SU-DHL-6 (cell line): ENCODE results near the gene CISD3.
A peak's percentile ranks its signal among the peaks of the same experiment; 100 is the strongest.

Experiments used
- H2AFZ ChIP-seq: fragments of 200-600 bp; sonication (generic); 2 replicates; pipeline ENCODE4 v1.6.1; 2014; ENCODE audit warnings: low read depth, mild to moderate bottlenecking, moderate library complexity, mixed read lengths, antibody characterized with exemption, low read length; ENCODE audit not compliant: severe bottlenecking
- H3F3A ChIP-seq: fragments of 200-600 bp; shearing (Covaris generic); 2 replicates; pipeline ENCODE4 v1.6.0; 2016; ENCODE audit warnings: antibody characterized with exemption, mild to moderate bottlenecking; ENCODE audit not compliant: insufficient read depth
- H3K27ac ChIP-seq: fragments of 200-600 bp; sonication (generic); 2 replicates; pipeline ENCODE4 v1.5.1; 2016; ENCODE audit warnings: low read depth, mild to moderate bottlenecking, low read length, moderate library complexity, mixed read lengths
- H3K27me3 ChIP-seq: fragments of 200-600 bp; sonication (generic), shearing (Covaris generic); 2 replicates; pipeline ENCODE4 v1.6.0; 2014; ENCODE audit warnings: mild to moderate bottlenecking, low read length
- H3K36me3 ChIP-seq: fragments of 200-600 bp; sonication (generic); 2 replicates; pipeline ENCODE4 v1.6.1; 2014; ENCODE audit warnings: mild to moderate bottlenecking, low read length, mixed read lengths
- H3K4me2 ChIP-seq: fragments of 300-600, 200-600 bp; shearing (Covaris generic), sonication (generic); 2 replicates; pipeline ENCODE4 v1.6.0; 2014; ENCODE audit warnings: low read length, low read depth, mild to moderate bottlenecking; ENCODE audit not compliant: poor library complexity, severe bottlenecking
- H3K4me3 ChIP-seq: fragments of 200-600 bp; sonication (generic); 2 replicates; pipeline ENCODE4 v1.5.1; 2014; ENCODE audit warnings: antibody characterized with exemption, low read length, mild to moderate bottlenecking, mixed read lengths; ENCODE audit not compliant: insufficient read depth, poor library complexity, severe bottlenecking
- H3K79me2 ChIP-seq: fragments of 200-600 bp; sonication (generic); 2 replicates; pipeline ENCODE4 v1.6.1; 2014; ENCODE audit warnings: mild to moderate bottlenecking, low read length, moderate library complexity; ENCODE audit not compliant: insufficient read depth
- H3K9ac ChIP-seq: fragments of 200-600 bp; sonication (generic); 2 replicates; pipeline ENCODE4 v1.7.0; 2014; ENCODE audit warnings: mild to moderate bottlenecking, low read length
- H3K9me2 ChIP-seq: fragments of 200-600 bp; sonication (generic); replicated peaks from 2 replicates; pipeline ENCODE4 v1.6.1; 2014; ENCODE audit warnings: low read length; ENCODE audit not compliant: insufficient read depth
- H3K9me3 ChIP-seq: fragments of 200-600 bp; sonication (generic); 2 replicates; pipeline ENCODE4 v1.6.1; 2014; ENCODE audit warnings: low read length, mixed read lengths; ENCODE audit not compliant: insufficient read depth
- H4K20me1 ChIP-seq: fragments of 200-600 bp; sonication (generic); 2 replicates; pipeline ENCODE4 v1.6.1; 2014; ENCODE audit warnings: low read depth, mild to moderate bottlenecking, antibody characterized with exemption, low read length, moderate library complexity, mixed read lengths
- EZH2phosphoT487 ChIP-seq: fragments of 200-600 bp; sonication (generic), shearing (Covaris generic); conservative IDR thresholded peaks from 2 replicates; pipeline ENCODE4 v1.6.1; 2018; ENCODE audit warnings: mild to moderate bottlenecking, antibody characterized with exemption, low read length, moderate library complexity, mixed read lengths
- TF ChIP-seq, protein P1 (sequence below): fragments of 200-600 bp; sonication (generic); IDR thresholded peaks from one replicate; pipeline ENCODE4 v1.5.1; 2017; ENCODE audit warnings: antibody characterized with exemption, mild to moderate bottlenecking, low read length, moderate library complexity; ENCODE audit not compliant: insufficient read depth, poor library complexity, severe bottlenecking

The CISD3 gene

GRCh38 chr17:38730526-38731379 is 612 bp downstream of the CISD3 start:
- H3K4me2 ChIP-seq = peak overlapping the region; percentile 68
- peak overlapping the region; percentile 93 for H2AFZ ChIP-seq
- H3K27ac ChIP-seq = peak overlapping the region; percentile 66
- TF ChIP-seq, protein P1, sequence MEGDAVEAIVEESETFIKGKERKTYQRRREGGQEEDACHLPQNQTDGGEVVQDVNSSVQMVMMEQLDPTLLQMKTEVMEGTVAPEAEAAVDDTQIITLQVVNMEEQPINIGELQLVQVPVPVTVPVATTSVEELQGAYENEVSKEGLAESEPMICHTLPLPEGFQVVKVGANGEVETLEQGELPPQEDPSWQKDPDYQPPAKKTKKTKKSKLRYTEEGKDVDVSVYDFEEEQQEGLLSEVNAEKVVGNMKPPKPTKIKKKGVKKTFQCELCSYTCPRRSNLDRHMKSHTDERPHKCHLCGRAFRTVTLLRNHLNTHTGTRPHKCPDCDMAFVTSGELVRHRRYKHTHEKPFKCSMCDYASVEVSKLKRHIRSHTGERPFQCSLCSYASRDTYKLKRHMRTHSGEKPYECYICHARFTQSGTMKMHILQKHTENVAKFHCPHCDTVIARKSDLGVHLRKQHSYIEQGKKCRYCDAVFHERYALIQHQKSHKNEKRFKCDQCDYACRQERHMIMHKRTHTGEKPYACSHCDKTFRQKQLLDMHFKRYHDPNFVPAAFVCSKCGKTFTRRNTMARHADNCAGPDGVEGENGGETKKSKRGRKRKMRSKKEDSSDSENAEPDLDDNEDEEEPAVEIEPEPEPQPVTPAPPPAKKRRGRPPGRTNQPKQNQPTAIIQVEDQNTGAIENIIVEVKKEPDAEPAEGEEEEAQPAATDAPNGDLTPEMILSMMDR = no peak
- no peak for TF ChIP-seq EZH2phosphoT487
- no peaks in the 10 kb centered on the region for H4K20me1 ChIP-seq
- H3K4me3 ChIP-seq = peak overlapping the region; percentile 96
- H3K9me2 ChIP-seq = no peaks in the 10 kb centered on the region
- no peaks in the 10 kb centered on the region for H3K27me3 ChIP-seq
- no peaks in the 10 kb centered on the region for H3K9me3 ChIP-seq
- peak overlapping the region; percentile 92 for H3K9ac ChIP-seq
- no peaks in the 10 kb centered on the region for H3K36me3 ChIP-seq
- H3F3A ChIP-seq = peaks cover 29% of the 10 kb centered on the region
- no peaks in the 10 kb centered on the region for H3K79me2 ChIP-seq

- Histone ChIP-seq H3F3A (peaks cover 29% of the 10 kb centered on the region), H3K4me2 (peak overlapping the region; percentile 68), H3K27ac (peak overlapping the region; percentile 66), H3K79me2 (no peaks in the 10 kb centered on the region), H3K9me2 (no peaks in the 10 kb centered on the region), H2AFZ (no peak overlapping the region), H3K4me3 (no peak overlapping the region), H3K27me3 (no peaks in the 10 kb centered on the region), H3K9ac (peak overlapping the region; percentile 92), H4K20me1 (no peaks in the 10 kb centered on the region), H3K36me3 (no peaks in the 10 kb centered on the region), H3K9me3 (no peaks in the 10 kb centered on the region)
- no peak for TF ChIP-seq EZH2phosphoT487
- TF ChIP-seq, protein P1 = no peak
Observed at GRCh38 chr17:38731526-38732294, 1.6 kb downstream of the CISD3 start.

- Histone ChIP-seq H3K4me2 (no peak overlapping the region), H3K36me3 (no peaks in the 10 kb centered on the region), H3K4me3 (no peak overlapping the region), H3K9me3 (no peaks in the 10 kb centered on the region), H3K27ac (no peak overlapping the region), H3K27me3 (no peaks in the 10 kb centered on the region), H3K9ac (no peak overlapping the region), H2AFZ (no peak overlapping the region), H3K79me2 (no peaks in the 10 kb centered on the region), H3K9me2 (no peaks in the 10 kb centered on the region), H4K20me1 (no peaks in the 10 kb centered on the region), H3F3A (peaks cover 28% of the 10 kb centered on the region)
- TF ChIP-seq, protein P1 = no peak
- TF ChIP-seq EZH2phosphoT487 = no peak
Observed at GRCh38 chr17:38732376-38733281, 2.5 kb downstream of the CISD3 start.
